GM20000 (cell line): Measurements from ENCODE around the gene KSR1.

Experiments
- DNase-seq: peaks from one replicate; pipeline ENCODE4 v3.0.0; 2012; ENCODE audit warnings: low spot score
- CTCF ChIP-seq: IDR thresholded peaks from 2 replicates; pipeline ENCODE4 v1.5.1; 2012; ENCODE audit warnings: mild to moderate bottlenecking, control low read depth; ENCODE audit errors: extremely low read depth, missing control alignments

Gene KSR1

GRCh38 chr17:27473190-27473747 lies 17.0 kb downstream of the KSR1 start:
- no peak for DNase-seq
- no peak for TF ChIP-seq CTCF

GRCh38 chr17:27473748-27474609 lies 17.7 kb downstream of the KSR1 start:
- peak; percentile 57 for DNase-seq
- TF ChIP-seq CTCF = no peak

- DNase-seq = no peak
- no peak for TF ChIP-seq CTCF
Observed at GRCh38 chr17:27475070-27475673, 18.9 kb downstream of the KSR1 start.

- TF ChIP-seq CTCF = no peak
- no peak for DNase-seq
Observed at GRCh38 chr17:27475981-27476895, 20.0 kb downstream of the KSR1 start.

DNA sequence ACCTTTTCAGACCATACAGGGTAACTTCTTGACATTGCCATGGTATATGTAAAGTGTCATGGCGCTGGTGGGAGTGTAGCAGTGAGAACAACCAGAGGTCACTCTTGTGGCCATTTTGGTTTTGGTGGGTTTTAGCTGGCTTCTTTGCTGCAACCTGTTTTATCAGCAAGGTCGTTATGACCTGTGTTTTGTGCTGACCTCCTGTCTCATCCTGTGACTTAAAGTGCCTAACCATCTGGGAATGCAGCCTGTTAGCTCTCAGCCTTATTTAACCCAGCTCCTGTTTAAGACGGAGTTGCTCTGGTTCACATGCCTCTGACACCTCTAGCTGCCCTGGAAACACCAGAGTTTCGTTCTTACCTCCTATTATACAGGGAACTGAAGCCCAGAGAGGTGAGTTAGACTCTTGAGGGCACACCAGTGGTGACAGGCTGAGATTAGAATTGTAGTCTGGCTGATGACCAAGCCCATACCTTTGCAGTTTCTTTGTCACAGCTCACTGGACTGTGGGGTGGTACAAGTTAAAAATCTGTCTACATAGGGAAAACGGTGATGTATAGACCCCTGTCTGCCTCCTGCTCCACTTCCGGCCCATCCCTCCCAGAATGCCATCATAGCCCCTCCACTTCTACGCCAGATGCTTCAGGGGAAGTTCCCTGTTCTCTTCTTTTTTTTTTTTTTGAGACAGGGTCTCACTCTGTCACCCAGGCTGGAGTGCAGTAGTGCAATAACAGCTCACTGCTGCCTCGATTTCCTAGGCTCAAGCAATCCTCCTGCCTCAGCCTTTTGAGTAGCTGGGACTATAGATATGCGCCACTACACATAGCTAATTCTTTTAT lies 21.0 kb downstream of the KSR1 start:
- no peak for TF ChIP-seq CTCF
- no peak for DNase-seq

GRCh38 chr17:27477971-27478684 lies 21.9 kb downstream of the KSR1 start:
- no peak for DNase-seq
- TF ChIP-seq CTCF = no peak
